NCI-H460 (cell line): ENCODE results near the gene RGS18. TPM values are rescaled to one million over a fixed set of nuclear protein-coding genes. Genes with fewer than 3 reads are reported as not detected.
"Not testable (repeated sequence)": the region's sequence is repeated elsewhere in the genome, so short reads cannot be mapped to it uniquely, and the experiment has no call there.

ENCODE experiments used
- DNase-seq: peaks from one replicate; pipeline ENCODE4 v3.0.0-alpha.2; 2016; ENCODE audit warnings: low read depth; ENCODE audit errors: extremely low read depth
- total RNA-seq: library from RNA; depleted of rRNA; stranded (reverse); fragments of >200 nt; shearing (Covaris generic); gene quantifications from 2 replicates; pipeline ENCODE4 v1.2.3, GENCODE V29; 2014

RGS18 gene
- total RNA-seq, 1 experiment from 2014 or later = not detected

- no peak for DNase-seq
Observed at GRCh38 chr1:192162376-192162775, 4.1 kb downstream of the RGS18 start.

- not testable (repeated sequence) for DNase-seq
Observed at GRCh38 chr1:192165002-192165401, 6.7 kb downstream of the RGS18 start.

- DNase-seq = no peak
Observed at GRCh38 chr1:192167011-192167410, 8.7 kb downstream of the RGS18 start.

GRCh38 chr1:192167911-192168700, 9.8 kb downstream of the RGS18 start:
- DNase-seq = no peak

GRCh38 chr1:192168964-192169363, 10.7 kb downstream of the RGS18 start:
- no peak for DNase-seq

GRCh38 chr1:192170196-192170984, 12.1 kb downstream of the RGS18 start:
- no peak for DNase-seq

- DNase-seq = peak; percentile 7
Observed at GRCh38 chr1:192171123-192171522, 12.9 kb downstream of the RGS18 start.

- DNase-seq = no peak
Observed at GRCh38 chr1:192175971-192176370, 17.7 kb downstream of the RGS18 start.

- no peak for DNase-seq
Observed at GRCh38 chr1:192183788-192184187, 25.5 kb downstream of the RGS18 start.

GRCh38 chr1:192186197-192186596, 27.9 kb downstream of the RGS18 start:
- DNase-seq = no peak

GRCh38 chr1:192190066-192190465, 31.8 kb downstream of the RGS18 start:
- no peak for DNase-seq

GRCh38 chr1:192201303-192201702, 43.0 kb downstream of the RGS18 start:
- DNase-seq = no peak

GRCh38 chr1:192224396-192224795, 66.1 kb downstream of the RGS18 start:
- no peak for DNase-seq

- no peak for DNase-seq
Observed at GRCh38 chr1:192224846-192225245, 66.6 kb downstream of the RGS18 start.

- no peak for DNase-seq
Observed at GRCh38 chr1:192225266-192225665, 67.0 kb downstream of the RGS18 start.

GRCh38 chr1:192225703-192226102, 67.4 kb downstream of the RGS18 start:
- DNase-seq = no peak

- DNase-seq = no peak
Observed at GRCh38 chr1:192227330-192227729, 69.1 kb downstream of the RGS18 start.

- not testable (repeated sequence) for DNase-seq
Observed at GRCh38 chr1:192227980-192228379, 69.7 kb downstream of the RGS18 start.

- DNase-seq = no peak
Observed at GRCh38 chr1:192232817-192233417, 74.7 kb downstream of the RGS18 start.

GRCh38 chr1:192235127-192235526, 76.9 kb downstream of the RGS18 start:
- no peak for DNase-seq
